ENCODE measurements around the gene SLC25A25.
"Not testable (repeated sequence)": the region's sequence is repeated elsewhere in the genome, so short reads cannot be mapped to it uniquely, and the experiment has no call there.

SLC25A25 gene

DNA sequence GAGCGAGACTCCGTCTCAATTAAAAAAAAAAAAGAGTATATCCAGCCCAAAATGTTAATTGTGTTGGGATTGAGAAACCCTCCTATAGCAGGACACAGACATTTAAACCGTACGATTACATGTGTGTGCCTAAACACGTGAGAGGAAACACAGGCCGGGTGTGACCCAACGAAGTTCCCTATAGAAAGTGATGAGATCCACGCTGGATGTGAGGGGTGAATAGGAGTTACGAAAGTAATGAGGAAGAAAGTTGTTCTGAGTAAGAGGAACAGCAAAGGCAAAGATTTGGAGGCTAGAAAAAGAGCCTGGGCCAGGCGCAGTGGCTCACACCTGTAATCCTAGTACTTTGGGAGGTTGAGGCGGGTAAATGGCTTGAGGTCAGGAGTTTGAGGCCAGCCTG is 14.5 kb upstream of the SLC25A25 start:
- DNase-seq, result no peak

DNA sequence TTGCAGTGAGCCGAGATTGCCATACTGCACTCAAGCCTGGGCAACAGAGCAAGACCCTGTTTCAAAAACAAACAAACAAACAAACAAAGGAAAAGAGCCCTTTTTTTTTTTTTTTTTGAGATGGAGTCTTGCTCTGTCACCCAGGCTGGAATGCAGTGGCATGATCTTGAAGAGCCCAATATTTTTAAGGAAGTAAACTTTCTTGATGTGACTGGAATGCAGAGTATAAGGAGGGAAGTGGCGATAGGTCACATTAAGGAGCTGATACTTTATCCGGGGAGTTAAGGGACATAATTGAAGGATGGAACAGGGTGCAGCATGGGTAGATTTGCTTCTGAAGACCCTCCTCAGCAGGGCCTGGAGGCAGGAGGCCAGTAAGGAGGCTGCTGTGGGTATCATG is 13.9 kb upstream of the SLC25A25 start:
- no peak for DNase-seq

DNA sequence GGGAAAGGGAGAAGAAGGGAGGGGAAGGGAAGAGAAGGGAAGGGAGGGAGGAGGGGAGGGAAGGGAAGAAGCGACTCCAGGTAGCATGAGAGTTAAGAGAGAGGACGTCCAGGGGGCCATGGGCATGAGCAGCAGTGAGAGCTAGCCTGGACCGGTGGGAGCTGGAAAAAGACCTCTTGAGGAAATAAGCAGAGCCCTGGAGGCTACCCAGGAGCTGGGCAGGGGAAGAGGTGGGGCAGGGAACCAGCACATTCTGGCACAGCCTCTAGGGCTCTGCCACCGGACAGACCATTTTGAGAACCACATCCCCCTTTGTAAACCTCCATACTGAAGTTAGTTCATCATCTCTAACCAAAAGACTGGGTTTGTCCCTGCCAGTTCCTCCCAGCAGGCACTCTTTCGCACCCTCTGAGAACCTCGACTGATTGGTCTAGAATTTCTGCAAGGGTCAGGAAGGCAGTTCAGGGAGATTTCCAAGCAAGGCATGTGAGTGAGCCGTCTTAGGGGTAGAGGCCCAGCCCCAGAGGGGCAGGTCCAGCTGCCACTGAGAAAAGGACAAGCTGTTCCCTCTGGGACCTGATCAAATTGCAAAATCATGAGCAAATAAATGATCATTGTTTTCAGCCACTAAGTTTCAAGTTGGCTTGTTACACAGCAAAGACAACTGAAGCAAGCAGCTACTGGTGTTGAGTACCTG is 12.5 kb upstream of the SLC25A25 start:
- DNase-seq, result peak; percentile 59

DNA sequence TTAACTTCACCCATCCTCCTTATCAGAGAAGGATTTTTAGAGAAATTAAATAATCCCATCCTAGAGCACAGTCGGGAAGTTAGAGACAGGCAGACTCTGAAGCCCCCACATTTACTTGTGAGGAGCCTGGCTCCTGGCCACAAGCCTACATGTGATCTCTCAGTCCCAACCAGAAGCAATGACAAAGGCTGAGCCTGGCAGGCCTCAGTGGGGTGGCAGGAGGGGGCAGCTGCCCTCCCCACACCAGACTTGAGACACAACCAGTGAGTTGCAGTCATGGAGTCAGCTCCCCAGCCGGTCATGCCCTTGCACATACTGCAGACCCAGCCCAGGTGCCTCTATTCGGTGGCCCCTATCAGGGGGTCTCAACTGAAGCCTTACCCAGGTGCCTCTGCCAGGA is 11.9 kb upstream of the SLC25A25 start:
- peak; percentile 59 for DNase-seq

DNA sequence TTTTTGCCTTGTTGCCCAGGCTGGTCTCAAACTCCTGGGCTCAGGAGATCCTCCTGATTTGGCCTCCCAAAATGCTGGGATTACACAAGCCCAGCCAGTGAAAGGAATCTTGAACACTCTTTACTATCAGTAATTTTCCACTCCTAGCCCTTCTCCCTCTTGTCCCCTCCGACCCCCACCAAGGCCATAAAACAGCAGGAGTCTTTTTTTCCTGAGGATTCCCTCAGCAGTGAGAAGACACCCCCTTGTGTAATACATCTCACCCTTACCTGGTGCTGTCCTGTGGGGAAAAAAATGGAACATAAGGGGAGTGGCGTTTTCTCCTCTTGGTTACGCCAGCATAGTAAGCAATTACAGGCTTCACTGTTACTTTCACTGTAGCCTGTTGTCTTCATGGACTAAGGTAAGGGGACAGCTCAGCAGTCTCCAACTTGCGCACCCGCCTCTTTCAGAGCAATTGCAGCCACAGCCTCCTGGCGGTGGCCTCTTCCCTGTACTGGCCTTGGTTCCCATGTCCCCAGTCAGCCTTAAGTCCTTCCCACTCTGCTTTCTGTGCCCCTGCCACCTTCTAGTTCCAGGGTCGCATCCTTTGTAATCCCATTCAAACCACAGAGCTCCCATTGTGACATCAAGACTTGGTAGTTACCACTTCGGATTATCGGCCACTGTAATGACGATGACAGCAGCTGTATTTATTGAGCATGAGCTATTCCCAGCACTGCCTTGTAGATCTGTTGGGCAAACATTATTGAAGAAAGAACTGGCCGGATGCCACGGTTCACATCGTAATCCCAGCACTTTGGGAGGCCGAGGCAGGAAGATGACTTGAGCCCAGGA is 10.9 kb upstream of the SLC25A25 start:
- peak; percentile 76 for DNase-seq

DNA sequence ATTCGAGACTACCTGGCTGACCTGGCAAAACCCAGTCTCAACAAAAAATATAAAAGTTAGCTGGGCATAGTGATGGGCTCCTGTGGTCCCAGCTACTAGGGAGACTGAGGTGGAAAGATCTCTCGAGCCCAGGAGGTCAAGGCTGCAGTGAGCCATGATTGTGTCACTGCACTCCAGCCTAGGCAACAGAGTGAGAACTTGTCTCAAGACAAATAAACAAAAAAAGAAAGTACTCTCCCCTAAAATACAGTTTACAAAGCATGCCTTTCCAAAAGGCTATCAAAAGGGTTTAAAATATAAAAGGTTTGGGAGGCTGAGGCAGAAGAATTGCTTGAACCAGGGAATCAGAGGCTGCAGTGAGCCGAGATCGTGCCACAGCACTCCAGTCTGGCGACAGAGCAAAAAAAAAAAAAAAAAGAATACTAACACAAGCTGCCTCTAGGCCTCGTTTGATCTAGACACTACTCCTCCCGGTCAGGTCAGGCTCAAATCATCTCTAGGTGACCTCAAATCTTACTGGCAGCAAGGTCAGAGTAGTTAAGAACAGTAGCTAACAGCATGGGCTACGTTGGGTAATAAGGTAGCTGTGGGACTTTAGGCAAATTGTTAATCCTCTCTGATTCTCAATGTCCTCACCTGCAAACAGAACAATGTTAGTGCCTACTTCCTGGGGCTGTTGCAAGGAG is 10.2 kb upstream of the SLC25A25 start:
- no peak for DNase-seq

DNA sequence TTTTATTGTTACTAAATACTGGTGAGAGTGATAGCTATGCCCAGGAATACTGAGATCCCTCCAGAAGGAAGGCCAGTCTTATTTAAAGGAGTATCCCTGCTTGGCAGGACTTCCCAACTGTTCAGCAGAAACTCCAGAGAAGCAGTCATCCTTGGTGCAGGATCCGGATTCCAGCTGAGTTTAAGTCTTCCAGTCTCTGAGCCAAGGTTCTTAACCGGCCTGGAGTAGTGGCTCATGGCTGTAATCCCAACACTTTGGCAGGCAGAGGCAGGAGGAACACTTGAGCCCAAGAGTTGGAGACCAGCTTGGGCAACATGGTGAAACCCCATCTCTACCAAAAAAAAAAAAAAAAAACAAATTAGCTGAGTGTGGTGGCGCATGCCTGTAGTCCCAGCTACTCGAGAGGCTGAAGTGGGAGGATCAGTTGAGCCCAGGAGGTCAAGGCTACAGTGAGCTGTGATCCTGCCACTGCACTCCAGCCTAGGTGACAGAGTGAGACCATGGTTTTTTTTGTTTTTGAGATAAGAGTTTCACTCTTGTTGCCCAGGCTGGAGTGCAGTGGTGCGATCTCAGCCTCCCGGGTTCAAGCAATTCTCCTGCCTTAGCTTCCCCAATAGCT is 8.6 kb upstream of the SLC25A25 start:
- DNase-seq, result no peak

DNA sequence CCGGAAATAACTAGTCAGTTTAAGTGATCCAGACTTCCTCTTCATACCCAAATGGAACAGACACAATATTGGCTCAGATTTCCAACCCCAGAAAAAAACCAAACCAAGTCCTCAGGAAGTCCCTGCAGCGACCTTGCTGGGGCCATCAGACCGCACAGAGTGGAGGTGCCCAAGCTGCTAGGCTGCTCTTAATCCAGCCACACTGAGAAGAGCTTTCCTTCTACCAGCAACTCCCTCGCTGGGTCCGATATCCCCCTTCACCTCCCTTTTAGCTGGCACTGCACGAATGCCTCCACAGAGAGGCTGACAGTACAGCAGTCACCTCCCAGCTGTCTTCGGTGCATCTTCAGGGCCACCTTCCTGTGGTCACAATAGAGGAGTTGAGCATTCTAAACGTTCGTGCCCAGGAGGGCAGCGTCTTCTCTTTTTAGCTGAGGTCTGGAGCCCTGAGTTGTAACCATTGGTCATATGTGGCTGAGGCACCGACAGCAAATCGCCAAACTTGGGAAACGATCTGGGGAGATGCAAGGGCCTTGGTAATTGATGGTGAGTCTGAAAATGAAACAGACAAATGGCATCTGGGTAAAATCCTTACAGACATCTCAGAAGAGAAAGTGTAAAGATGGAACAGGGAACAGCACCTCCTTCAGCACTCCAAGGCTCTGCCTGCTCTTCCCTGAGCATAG is 6.6 kb upstream of the SLC25A25 start:
- DNase-seq, result no peak

DNA sequence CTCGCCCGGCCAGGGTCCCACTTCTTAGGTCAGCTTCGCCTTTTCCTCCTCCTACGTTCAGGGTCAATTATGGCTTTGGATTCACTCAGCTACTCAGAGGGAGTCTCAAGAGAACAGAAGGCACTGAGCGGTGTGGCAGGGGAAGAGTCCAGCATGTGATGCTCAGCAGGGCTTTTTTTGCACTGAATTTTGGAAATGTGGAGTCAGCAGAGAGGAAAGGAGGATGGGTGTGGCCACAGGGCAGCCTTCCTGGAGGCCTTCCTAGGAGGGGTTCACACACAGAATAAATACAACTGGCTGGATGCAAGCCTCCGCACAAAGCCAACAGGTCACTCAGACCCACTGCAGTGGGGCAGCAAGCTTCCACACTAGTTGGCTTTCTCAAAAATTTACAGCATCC is 5.8 kb upstream of the SLC25A25 start:
- no peak for DNase-seq

DNA sequence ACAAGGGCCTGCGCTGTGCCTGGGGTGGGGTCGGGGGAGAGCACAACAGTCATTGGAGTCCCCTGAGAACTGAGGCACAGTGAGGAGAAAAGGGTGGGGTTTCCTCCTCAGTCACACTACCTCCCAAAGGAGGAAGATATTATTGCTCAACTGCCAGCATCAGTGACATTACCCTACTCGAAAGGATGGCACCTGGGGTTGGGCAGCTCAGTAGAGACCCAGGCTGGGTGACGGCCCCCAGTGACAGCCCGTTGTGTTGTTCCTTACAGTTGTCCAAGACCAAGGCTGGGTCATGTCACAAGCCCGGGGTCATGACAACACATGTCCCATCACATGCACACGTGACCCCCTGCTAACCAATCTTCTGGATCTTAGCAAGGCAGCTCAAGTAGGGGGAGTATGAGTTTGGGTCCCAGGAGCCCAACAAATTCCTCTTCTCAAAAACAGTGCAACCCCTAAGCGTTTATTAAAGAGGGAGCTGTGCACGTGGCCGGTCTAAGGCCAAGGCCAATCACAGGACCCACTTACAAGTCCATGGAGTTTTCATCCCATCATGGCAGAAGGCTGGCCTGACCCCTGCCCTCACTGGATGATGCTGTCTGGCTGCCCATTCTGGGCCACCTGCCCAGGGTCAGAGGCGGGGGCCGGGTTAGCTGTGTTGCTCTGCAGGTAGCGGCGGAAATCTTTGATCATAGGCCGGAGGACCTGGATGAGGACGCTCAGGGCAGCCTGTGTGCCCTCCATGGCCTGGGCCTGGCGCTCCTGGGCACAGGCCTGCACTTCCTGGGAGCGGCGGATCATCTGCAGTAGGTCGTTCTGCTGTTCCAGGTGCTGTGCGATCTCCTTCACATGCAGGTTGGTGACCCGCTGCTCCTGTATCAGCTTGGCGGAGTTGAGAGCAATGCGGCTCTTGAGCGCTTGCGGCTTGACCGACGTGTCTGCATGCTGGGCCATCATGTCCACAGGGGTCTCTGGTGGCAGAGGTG is 4.9 kb upstream of the SLC25A25 start:
- no peak for DNase-seq

DNA sequence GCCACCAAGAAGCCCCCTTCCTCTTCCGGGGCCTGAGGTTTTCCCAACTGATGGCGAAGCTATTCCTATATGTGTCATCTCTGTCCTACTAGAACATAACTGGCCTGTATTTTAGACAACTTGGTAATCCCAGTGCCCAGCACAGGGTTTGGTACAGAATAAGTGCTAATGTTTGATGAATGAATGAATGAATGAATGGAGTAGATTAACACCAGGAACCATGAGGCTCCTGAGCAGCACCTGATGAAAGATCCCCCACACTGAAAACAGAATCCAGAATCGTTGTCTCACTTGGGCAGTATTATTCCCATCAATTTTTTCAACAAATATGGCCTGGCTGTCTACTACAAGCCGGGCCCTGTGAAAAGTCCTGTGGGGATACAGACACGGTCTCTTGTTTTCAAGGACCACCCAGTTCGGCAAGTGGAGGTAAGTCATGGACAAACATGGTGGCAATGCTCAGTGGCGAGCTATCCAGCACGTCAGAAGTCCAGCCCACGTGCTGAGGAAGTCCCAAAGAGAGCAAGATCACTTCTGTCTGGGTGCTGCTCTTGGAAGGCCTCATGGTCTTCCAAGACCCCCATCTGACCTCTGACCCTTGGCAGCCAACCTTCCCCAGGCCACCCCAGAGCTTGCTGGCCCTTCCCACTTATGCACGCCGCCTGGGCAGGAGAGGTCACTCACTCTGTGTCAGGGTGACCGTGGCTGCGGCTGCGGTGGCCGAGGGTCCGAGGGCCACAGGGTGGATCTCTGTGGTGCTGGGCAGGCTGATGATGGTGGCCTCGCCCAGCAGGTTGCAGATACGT is 1.9 kb upstream of the SLC25A25 start:
- DNase-seq, result no peak

DNA sequence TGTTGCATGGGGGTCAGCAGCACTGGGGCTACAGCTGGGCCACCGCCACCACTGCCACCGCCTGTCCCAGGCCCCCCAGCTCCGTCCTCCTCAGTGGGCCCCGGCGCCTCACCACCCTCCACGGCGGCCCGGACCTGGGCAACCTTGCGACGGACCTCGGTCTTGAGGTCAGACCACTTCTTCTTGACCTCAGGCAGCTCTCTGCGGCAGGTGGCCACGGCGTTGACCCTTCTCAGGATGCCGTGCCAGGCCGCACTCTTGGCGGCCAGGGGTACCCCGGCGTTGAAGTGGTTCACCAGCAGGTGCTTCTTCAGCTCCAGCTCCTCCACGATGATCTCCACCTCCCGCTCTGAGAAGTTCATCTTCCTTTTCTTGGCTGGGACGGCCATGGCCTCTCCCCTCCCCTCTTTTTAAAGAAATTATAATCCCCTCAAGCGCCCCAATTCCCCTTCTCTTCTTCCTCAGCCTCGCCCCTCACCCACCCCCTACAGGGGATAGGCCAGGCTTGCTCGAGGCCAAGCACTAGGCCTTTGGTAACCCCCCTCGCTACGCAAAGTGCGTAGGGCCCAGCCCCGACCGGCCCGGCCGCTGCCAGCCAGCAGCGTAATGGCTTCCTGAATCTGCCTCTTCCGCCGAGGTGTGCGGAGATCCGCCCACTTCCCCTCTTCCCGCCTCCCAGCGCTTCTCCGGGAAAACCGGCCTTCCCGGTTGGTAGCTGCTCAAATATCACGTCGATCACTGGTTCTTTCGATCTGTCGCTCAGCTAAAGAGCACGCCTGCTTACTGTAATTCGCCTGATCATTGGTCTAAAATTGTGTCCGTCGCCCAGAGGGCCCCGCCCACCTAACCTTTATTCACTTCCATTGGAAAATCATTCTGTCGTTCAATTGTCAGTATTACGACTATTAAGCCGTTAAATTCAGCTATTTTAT is 1.1 kb upstream of the SLC25A25 start, which contains the start of gene NAIF1:
Gene NAIF1, minus strand, starts transcription at position 608 of the 932 bp plus-strand sequence. Its CDS starts 219 bp downstream, at position 389.
- peak; percentile 100 for DNase-seq

DNA sequence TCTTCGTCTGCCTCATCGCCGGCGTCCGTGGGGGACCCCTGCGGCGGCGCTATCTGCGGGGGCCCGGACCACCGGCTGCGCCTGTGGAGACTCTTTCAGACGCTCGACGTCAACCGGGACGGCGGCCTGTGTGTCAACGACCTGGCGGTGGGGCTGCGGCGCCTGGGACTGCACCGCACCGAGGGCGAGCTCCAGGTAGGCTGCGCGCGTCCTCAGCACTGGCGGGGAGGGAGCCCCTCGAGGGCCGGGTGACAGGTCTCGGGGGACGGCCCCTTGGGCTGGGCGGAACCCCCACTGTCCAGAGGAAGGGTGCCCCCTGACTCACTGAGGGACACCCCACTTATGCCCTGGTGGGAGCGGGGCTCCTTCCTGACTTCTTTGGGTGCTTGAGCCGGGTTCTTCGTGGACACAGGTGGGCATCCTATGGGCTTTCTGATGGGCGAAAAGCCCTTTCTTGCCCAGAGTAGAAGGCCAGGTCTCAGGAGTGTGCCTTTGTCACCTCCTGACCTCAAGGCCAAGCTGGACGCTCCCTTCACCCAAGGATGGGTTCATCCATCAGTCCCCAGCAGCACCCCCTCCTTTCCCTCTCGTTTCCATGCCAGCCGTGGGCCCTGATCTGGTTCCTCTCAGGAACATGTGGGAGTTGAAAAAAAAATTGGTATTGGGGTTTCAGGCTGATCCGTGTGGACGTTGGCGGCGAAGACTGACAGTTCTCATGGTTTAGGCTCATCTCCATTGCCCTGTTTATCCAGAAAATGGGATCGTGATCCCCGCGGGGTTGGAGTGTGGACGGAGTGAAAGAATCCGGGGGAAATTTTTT is 564 bp downstream of the SLC25A25 start:
- peak; percentile 87 for DNase-seq

DNA sequence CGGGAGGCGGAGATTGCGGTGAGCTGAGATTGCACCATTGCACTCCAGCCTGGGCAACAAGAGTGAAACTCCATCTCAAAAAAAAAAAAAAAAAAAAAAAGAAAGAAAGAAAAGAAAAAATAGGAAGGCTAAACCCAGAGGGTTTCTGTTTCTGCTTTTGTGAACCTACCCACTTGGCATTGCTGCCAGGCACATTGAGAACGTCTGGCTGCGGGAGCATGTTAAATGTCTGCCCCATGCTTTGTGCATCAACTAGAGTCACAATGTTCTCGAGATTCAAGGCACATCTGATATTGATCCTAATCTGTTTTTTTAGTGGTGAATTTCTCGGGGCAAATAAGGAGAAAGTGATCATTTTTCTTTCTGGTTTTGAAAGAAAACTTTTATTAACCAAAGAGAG is 2.8 kb downstream of the SLC25A25 start:
- no peak for DNase-seq

DNA sequence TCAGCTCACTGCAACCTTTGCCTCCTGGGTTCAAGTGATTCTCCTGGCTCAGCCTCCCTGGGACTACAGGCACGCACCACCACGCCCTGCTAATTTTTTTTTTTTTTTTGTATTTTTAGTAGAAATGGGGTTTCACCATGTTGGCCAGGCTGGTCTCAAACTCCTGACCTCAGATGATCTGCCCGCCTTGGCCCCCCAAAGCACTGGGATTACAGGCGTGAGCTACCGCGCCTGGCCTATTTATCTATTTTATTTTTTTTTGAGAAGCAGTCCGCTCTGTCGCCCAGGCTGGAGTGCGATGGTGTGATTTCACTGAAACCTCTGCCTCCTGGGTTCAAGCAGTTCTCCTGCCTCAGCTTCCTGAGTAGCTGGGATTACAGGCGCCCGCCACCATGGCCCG is 3.4 kb downstream of the SLC25A25 start:
- DNase-seq, result not testable (repeated sequence)

DNA sequence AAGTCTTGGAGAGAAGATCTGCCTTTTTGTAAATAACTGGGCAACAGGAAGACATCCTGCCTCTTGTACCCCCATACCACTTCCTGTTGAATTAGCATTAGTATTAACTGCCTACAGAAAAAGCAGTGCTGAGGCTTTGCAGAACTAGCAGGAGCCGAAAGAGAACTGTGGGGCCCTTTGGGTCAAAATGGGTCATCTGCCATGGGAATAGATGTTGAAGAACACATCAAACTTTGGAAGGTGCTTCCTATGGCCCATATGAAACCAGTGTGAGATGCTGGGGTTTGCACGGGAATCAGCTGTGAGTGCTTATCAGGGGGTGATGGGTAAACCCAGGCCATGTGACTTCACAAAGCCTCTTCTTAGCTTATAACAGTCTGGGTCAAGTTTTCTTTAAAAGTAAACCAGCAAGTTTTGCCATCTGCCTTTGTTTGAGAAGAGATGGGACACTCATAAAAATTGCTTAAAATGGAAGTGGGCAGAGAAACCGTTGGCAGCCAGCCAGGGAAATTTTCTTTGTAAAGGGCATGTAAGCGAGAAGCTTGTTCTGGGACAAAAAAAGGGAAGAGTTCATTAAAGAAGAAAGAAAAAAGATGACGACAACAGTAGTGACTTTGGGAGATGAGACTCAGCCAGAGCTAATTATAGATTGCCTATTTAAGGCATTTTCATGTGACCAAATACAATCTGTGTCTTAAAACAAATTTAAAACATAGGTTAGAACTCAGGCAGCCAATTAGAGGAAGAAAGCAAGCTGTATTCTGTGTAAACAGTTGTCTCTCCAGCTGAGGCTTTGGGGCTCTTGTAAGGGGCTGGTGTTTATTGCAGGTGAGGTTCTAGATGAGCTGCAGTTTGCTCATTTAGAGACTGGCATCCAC is 4.4 kb downstream of the SLC25A25 start:
- peak; percentile 97 for DNase-seq

DNA sequence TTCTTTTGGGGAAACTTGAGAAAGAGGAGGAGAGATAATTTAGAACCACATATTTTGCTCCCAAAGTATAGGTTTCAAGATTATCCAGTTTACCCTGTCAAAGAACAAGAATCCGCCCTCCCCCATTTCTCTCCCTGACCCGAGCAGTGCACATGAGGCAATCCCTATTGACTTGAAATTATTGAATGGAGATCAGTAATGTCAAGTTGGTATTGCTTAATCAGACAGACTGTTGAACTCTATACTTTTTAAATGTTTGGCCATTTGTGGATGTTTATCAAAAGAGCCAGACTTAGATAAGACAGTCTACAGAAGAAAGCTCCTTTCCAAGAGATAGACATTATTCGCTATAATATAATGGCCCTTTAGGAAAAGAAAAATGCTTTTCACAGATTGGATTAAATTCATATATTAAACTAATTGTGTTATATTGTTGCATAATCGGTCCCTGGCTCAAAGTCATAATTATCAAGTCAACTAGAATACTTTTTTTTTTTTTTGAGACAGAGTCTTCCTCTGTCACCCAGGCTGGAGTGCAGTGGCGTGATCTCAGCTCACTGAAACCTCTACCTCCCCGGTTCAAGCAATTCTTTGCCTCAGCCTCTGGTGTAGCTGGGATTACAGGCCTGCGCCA is 5.3 kb downstream of the SLC25A25 start:
- DNase-seq, result peak; percentile 38
